HG03060 (cell line): ENCODE results near the gene ANKHD1.

Experiments used
- ATAC-seq: cut with Tn5 transposase; IDR thresholded peaks from one replicate; pipeline ENCODE4 v1.9.1; 2021; ENCODE audit warnings: low read depth, moderate number of reproducible peaks; ENCODE audit not compliant: unreplicated experiment

Gene ANKHD1

DNA sequence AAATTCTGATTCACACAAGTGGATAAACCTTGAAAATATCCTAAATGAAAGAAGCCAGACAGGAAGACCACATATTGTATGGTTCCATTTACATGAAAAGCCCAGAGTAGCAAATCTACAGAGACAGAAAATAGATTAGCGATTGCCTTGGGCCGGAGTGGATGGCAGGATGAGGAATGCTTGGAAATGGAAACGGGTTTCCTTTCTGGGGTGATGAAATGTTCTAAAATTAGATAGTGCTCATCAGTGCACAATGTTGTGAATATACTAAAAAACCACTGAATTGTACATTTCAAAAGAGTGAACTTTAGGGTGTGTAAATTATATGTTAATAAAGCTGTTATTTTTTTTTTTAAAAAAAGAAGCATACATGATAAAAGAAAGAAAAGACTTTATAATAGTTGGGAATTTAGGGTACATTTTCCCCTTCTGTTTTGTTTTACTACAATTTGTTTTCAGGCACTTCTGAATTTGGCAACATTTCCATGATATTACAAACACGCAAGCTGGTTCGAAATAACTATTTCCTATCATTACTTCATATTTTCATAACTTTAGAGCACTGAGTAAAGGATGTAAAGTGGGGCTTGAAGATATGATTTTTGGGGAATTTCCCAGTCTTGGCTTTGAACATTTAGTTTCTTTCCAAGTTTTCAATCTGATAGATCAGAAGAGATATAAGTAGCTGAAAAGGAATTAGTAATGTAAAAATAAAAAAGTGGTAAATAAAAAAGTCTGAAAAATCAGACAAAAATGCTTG lies 186.9 kb downstream of the ANKHD1 start:
- no peak for ATAC-seq
